CD14-positive monocyte (primary cell): ENCODE measurements around the gene MYOD1. TPM values are rescaled to one million over a fixed set of nuclear protein-coding genes. Genes with fewer than 3 reads are reported as not detected.

Experiments
- DNase-seq, 3 donors: peaks; one replicate each; pipeline ENCODE4 v3.0.0-alpha.2; 2011 to 2022
- H2AFZ ChIP-seq: 2 replicates; pipeline ENCODE4 v1.6.0; 2012; ENCODE audit warnings: mild to moderate bottlenecking, low read depth, low read length, inconsistent platforms; ENCODE audit not compliant: insufficient read depth, poor library complexity, severe bottlenecking
- H3K27ac ChIP-seq, 2 donors: 1 replicate in 1 of 2; 2 replicates in 1 of 2; pipeline ENCODE4 v1.5.1; 2012 to 2013; ENCODE audit warnings: low read length in 2 of 2, control low read depth in 1 of 2, inconsistent platforms in 1 of 2, low read depth in 1 of 2, mild to moderate bottlenecking in 1 of 2
- H3K27me3 ChIP-seq, 2 donors: one replicate each; pipeline versions ENCODE4 v1.6.0 to v1.6.1; 2011 to 2013; ENCODE audit warnings: low read length in 2 of 2; ENCODE audit not compliant: control insufficient read depth in 2 of 2, insufficient read depth in 2 of 2
- H3K36me3 ChIP-seq, 2 donors: replicated peaks in 1 of 2; 1 replicate in 1 of 2; 2 replicates in 1 of 2; pipeline versions ENCODE4 v1.5.1 to v1.6.1; 2012 to 2013; ENCODE audit warnings: low read length in 2 of 2, control low read depth in 1 of 2, inconsistent platforms in 1 of 2, mild to moderate bottlenecking in 1 of 2; ENCODE audit not compliant: insufficient read depth in 2 of 2, control insufficient read depth in 1 of 2
- H3K4me1 ChIP-seq, 2 donors: 1 replicate in 1 of 2; 2 replicates in 1 of 2; pipeline versions ENCODE4 v1.5.1 to v1.6.1; 2012 to 2013; ENCODE audit warnings: low read length in 2 of 2, control low read depth in 1 of 2, inconsistent platforms in 1 of 2, mild to moderate bottlenecking in 1 of 2, moderate library complexity in 1 of 2; ENCODE audit not compliant: insufficient read depth in 2 of 2, control insufficient read depth in 1 of 2
- H3K4me2 ChIP-seq: replicated peaks from 2 replicates; pipeline ENCODE3; 2012; ENCODE audit warnings: low read length, moderate library complexity, mild to moderate bottlenecking; ENCODE audit not compliant: poor library complexity, severe bottlenecking; ENCODE audit errors: extremely low read depth
- H3K4me3 ChIP-seq, 3 experiments: fragments of 200-600 bp in 1 of 3; sonication (generic) in 1 of 3; replicated peaks in 1 of 3; 1 replicate in 2 of 3; 2 replicates in 1 of 3; pipeline ENCODE4 v1.5.1; 2011 to 2013; ENCODE audit warnings: low read length in 3 of 3, mild to moderate bottlenecking in 3 of 3, control low read depth in 2 of 3, low read depth in 2 of 3, inconsistent platforms in 1 of 3, moderate library complexity in 1 of 3
- H3K79me2 ChIP-seq: 2 replicates; pipeline ENCODE4 v1.6.0; 2012; ENCODE audit warnings: mild to moderate bottlenecking, control low read depth, inconsistent platforms, low read length, moderate library complexity; ENCODE audit not compliant: insufficient read depth
- H3K9ac ChIP-seq: 2 replicates; pipeline ENCODE4 v1.6.0; 2017; ENCODE audit warnings: low read length, mild to moderate bottlenecking; ENCODE audit not compliant: insufficient read depth, poor library complexity, severe bottlenecking
- H3K9me3 ChIP-seq, 2 donors: replicated peaks in 1 of 2; 1 replicate in 1 of 2; 2 replicates in 1 of 2; pipeline versions ENCODE4 v1.5.1 to v1.6.1; 2012 to 2013; ENCODE audit warnings: low read length in 2 of 2, control low read depth in 1 of 2; ENCODE audit not compliant: control insufficient read depth in 1 of 2, insufficient read depth in 1 of 2
- H4K20me1 ChIP-seq: 2 replicates; pipeline ENCODE4 v1.6.0; 2012; ENCODE audit warnings: mild to moderate bottlenecking, low read length, control low read depth, moderate library complexity; ENCODE audit not compliant: insufficient read depth
- H3K27ac Mint-ChIP-seq, 7 donors: one replicate each; pipeline ENCODE4 v1.8.0; 2020; ENCODE audit warnings: mild to moderate bottlenecking in 7 of 7, mixed read lengths in 7 of 7, moderate library complexity in 6 of 7, inconsistent platforms in 2 of 7
- H3K27me3 Mint-ChIP-seq, 3 donors: one replicate each; pipeline ENCODE4 v1.8.0; 2021 to 2022; ENCODE audit warnings: low read depth in 3 of 3, mild to moderate bottlenecking in 3 of 3, mixed read lengths in 3 of 3, moderate library complexity in 3 of 3, inconsistent platforms in 1 of 3
- H3K36me3 Mint-ChIP-seq, 2 donors: one replicate each; pipeline ENCODE4 v1.8.0; 2020; ENCODE audit warnings: mixed read lengths in 2 of 2, inconsistent platforms in 1 of 2, mild to moderate bottlenecking in 1 of 2
- H3K4me1 Mint-ChIP-seq: one replicate; pipeline ENCODE4 v1.8.0; 2020; ENCODE audit warnings: mild to moderate bottlenecking, mixed read lengths
- H3K4me3 Mint-ChIP-seq, 2 donors: one replicate each; pipeline ENCODE4 v1.8.0; 2020; ENCODE audit warnings: mild to moderate bottlenecking in 2 of 2, mixed read lengths in 2 of 2, moderate library complexity in 1 of 2
- H3K9me3 Mint-ChIP-seq, 7 donors: one replicate each; pipeline ENCODE4 v1.8.0; 2020 to 2022; ENCODE audit warnings: mixed read lengths in 7 of 7, mild to moderate bottlenecking in 6 of 7, moderate library complexity in 6 of 7, inconsistent platforms in 2 of 7
- CTCF ChIP-seq: fragments of 200-600 bp; IDR thresholded peaks from one replicate; pipeline ENCODE4 v1.8.0; 2022; ENCODE audit warnings: antibody characterized with exemption, mild to moderate bottlenecking
- WGBS: methylation state at CpG from one replicate; pipeline ENCODE4 v1.1.5; 2013; ENCODE audit warnings: missing lambda C conversion rate; ENCODE audit not compliant: insufficient coverage; 5-methylcytosine and 5-hydroxymethylcytosine counted together
- intact Hi-C, 2 donors: fragments of 100-400 bp; cut with micrococcal nuclease; formaldehyde crosslinking; loops; one replicate each; pipeline versions ENCODE4 v1.15.0 to v1.15.1; 2023
- polyA plus RNA-seq, 3 donors: library from polyadenylated mRNA; depleted of rRNA in 1 of 3; unstranded in 2 of 3; stranded (reverse) in 1 of 3; fragments of 300-500 nt in 2 of 3; fragments of >200 nt in 1 of 3; fragmentation: Illumina TruSeq in 2 of 3; gene quantifications; 1 replicate in 2 of 3; 2 replicates in 1 of 3; pipeline ENCODE4 v1.2.3, GENCODE V29; 2012 to 2021

Gene MYOD1
- polyA plus RNA-seq, 3 donors, result not detected

DNA sequence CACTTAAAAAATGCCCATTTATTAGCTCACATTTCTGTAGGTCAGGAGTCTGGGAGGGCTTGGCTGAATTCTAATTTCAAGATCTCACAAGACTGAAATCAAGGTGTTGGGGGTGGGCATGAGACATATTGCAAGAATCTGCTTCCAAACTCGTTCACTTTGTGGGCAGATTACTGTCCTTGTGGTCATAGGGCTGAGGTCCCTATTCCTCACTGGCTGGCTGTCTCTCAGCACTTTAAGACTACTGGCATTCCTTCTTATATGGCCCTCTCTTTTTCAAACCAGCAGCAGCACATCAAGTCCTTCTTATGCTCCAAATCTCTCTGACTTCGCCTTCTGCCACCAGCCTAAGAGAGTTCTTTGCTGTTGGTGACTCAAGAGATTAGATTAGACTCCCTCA lies 27.8 kb upstream of the MYOD1 start:
- H3K27ac Mint-ChIP-seq, result no peak overlapping the region
- Histone ChIP-seq H3K9ac (no peak overlapping the region), H3K9me3 (peaks cover 0 to 5% of the 10 kb centered on the region in 2 donors), H3K4me1 (no peaks in the 10 kb centered on the region), H3K4me3 (no peak overlapping the region), H3K4me2 (no peak overlapping the region), H4K20me1 (no peaks in the 10 kb centered on the region), H2AFZ (no peak overlapping the region), H3K27ac (no peak overlapping the region), H3K27me3 (peaks cover 24 to 31% of the 10 kb centered on the region in 2 donors), H3K79me2 (no peaks in the 10 kb centered on the region), H3K36me3 (no peaks in the 10 kb centered on the region)
- peaks cover 0 to 9% (median 5%) of the 10 kb centered on the region in 7 donors for H3K9me3 Mint-ChIP-seq
- H3K4me3 Mint-ChIP-seq, result no peak overlapping the region
- peaks cover 32 to 44% (median 37%) of the 10 kb centered on the region in 3 donors for H3K27me3 Mint-ChIP-seq
- intact Hi-C loops, result no loop called here
- H3K4me1 Mint-ChIP-seq, result no peaks in the 10 kb centered on the region
- WGBS, result no CpG with 5 or more reads among the region's 2 CpGs
- DNase-seq, result no peak
- TF ChIP-seq CTCF, result no peak
- peaks cover 5% of the 10 kb centered on the region in 2 donors for H3K36me3 Mint-ChIP-seq

DNA sequence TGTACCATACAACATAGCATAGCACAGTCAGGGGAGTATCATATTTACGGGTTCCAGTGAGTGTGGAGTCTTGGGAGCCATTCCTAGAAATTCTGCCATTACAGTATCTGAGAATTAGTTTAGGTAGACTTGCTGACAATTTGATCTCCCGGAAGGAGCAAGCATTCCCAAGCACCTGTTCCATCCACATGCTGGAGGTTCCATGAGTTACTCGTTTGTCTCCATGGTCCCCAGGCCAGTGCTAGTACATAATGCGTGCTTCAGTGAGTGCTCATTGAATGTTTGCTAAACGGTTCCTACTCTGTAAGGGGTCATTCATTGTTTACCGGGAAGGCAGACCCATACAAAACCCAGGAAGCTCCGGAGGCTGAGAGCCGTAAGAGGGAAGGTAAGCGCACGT lies 27.4 kb upstream of the MYOD1 start:
- H3K9me3 ChIP-seq, result peaks cover 0 to 7% of the 10 kb centered on the region in 2 donors
- Mint-ChIP-seq H3K36me3 (peaks cover 5% of the 10 kb centered on the region in 2 donors), H3K27ac (no peak overlapping the region), H3K4me1 (no peaks in the 10 kb centered on the region), H3K9me3 (peaks cover 0 to 14% (median 8%) of the 10 kb centered on the region in 7 donors), H3K27me3 (peaks cover 36 to 48% (median 41%) of the 10 kb centered on the region in 3 donors), H3K4me3 (no peak overlapping the region)
- DNase-seq, result no peak
- TF ChIP-seq CTCF, result no peak
- H3K4me2 ChIP-seq, result no peak overlapping the region
- H2AFZ ChIP-seq, result no peak overlapping the region
- WGBS, result 48% methylated on average over 6 of the region's 10 CpGs
- no peak overlapping the region for H3K27ac ChIP-seq
- H3K4me1 ChIP-seq, result no peaks in the 10 kb centered on the region
- no peaks in the 10 kb centered on the region for H3K36me3 ChIP-seq
- H3K9ac ChIP-seq, result no peak overlapping the region
- H3K79me2 ChIP-seq, result no peaks in the 10 kb centered on the region
- no peak overlapping the region for H3K4me3 ChIP-seq
- H4K20me1 ChIP-seq, result no peaks in the 10 kb centered on the region
- intact Hi-C loops, result no loop called here
- peaks cover 28 to 36% of the 10 kb centered on the region in 2 donors for H3K27me3 ChIP-seq
